ENCODE data around the gene ZNF43. TPM values are rescaled to one million over a fixed set of nuclear protein-coding genes. Genes with fewer than 3 reads are reported as not detected.
"Not testable (repeated sequence)": the region's sequence is repeated elsewhere in the genome, so short reads cannot be mapped to it uniquely, and the experiment has no call there.

The ZNF43 gene
- total RNA-seq, 2 experiments from 2014 or later = 21.4 to 31.0 TPM

DNA sequence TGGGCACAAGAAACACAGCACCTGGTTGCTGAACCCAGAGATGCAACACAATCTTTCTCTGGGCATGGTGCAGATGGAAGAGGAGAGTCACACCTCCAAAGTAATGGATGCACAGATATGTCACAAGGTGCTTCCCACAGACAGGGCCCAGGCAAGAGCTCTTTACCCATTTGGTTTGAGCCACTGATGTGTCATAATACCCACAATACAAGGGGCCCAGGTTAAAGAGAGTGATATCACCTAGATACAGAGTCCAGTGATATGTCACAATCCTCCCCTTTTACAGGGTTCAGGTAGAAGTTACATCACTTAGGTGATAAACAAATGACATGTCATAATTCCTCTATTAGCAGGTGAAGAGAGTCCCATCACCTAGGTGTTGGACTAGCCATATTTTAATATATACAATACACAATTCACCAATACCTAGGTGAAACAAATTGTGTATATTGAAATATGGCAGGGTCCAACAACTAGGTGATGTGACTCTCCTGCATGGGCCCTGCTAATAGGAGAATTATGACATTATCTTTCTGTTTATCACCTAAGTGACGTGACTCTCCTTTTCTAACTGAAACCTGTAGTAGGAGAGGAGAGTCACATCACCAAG is 5.6 kb upstream of the ZNF43 start:
- CTCF ChIA-PET = interaction anchor here (0.6 kb wide), 1 partner anchor 1951 kb away, joined by 6 read pairs; no protein-coding TSS in a partner anchor
- no peaks in the 10 kb centered on the region for H3K27me3 Mint-ChIP-seq
- H3K4me1 Mint-ChIP-seq = no peaks in the 10 kb centered on the region
- no peak overlapping the region for H3K4me3 Mint-ChIP-seq
- H3K27ac Mint-ChIP-seq = no peak overlapping the region
- peaks cover 37% of the 10 kb centered on the region for H3K9me3 Mint-ChIP-seq (ENCODE audit: low read depth)
- ATAC-seq = no peak
- peaks cover 84% of the 10 kb centered on the region for H3K36me3 Mint-ChIP-seq
- DNase-seq = no peak

DNA sequence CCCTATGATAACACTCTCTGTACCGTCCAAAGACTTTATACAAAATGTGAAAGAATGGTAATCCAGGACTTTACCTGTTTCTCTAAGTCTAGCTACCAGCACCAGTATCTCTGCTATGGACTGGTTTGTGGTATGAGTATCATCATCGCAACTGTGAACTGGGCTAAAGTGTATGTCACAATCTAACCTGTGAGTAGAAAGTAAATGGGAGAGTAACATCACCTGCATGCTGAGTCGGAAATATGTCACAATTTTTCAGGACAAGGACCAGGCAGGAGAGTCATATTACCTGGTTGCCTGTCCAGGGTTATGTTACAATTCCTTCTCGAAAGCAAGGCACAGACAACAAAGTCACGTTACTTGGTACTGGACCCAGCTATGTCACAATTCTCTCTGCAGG is 5.1 kb upstream of the ZNF43 start:
- Mint-ChIP-seq H3K27ac (no peak overlapping the region), H3K27me3 (no peaks in the 10 kb centered on the region), H3K36me3 (peaks cover 79% of the 10 kb centered on the region), H3K4me1 (peaks cover 2% of the 10 kb centered on the region), H3K4me3 (no peak overlapping the region), H3K9me3 (ENCODE audit: low read depth) (peaks cover 32% of the 10 kb centered on the region)
- no peak for DNase-seq
- CTCF ChIA-PET = interaction anchor here (0.6 kb wide), 1 partner anchor 1950 kb away, joined by 6 read pairs; no protein-coding TSS in a partner anchor
- ATAC-seq = no peak

DNA sequence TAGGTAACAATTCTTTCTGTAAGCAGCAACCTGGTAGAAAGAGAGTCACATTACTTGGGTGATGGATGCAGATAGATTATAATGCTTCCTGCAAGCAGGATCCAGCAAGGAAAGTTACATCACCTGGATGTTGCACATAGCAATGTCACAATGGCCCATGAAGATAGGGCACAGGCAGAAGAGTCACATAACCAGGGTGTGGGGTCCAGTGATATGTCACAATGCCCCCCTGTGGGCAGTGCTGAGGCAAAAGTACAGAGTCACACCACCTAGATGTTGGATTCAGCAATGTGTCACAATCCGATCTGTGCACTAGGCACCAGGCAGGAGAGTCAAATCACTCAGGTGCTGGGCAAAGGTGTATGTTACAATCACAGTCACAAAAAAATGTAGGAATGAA is 4.0 kb upstream of the ZNF43 start:
- Mint-ChIP-seq H3K27me3 (no peaks in the 10 kb centered on the region), H3K9me3 (ENCODE audit: low read depth) (peaks cover 22% of the 10 kb centered on the region), H3K27ac (no peak overlapping the region), H3K4me3 (no peak overlapping the region), H3K36me3 (peaks cover 71% of the 10 kb centered on the region), H3K4me1 (peaks cover 6% of the 10 kb centered on the region)
- DNase-seq (no peak), ATAC-seq (no peak)
- CTCF ChIA-PET = no interaction called here

DNA sequence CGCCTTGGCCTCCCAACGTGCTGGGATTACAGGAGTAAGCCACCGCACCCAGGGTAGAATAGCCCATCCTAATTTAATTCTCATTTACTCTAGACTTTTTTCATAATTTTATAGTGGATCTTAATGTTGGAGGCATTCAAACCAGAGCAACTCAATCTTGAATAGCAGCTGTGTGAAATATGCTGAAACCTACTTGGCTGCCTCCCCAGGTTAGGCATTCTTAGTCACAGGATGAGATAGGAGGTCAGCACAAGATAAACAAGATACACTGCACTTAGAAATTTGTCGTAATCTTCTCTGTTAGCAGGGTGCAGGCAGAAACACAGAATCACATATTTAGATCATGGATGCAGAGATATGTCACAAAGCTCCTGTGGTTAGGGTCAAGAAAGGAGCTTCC is 2.7 kb upstream of the ZNF43 start:
- DNase-seq = no peak
- Mint-ChIP-seq H3K36me3 (peaks cover 71% of the 10 kb centered on the region), H3K4me3 (no peak overlapping the region), H3K9me3 (ENCODE audit: low read depth) (peaks cover 22% of the 10 kb centered on the region), H3K27me3 (no peaks in the 10 kb centered on the region), H3K4me1 (peaks cover 10% of the 10 kb centered on the region), H3K27ac (no peak overlapping the region)
- CTCF ChIA-PET = interaction anchor here (1.4 kb wide), 1 partner anchor 13 kb away, joined by 7 read pairs; no protein-coding TSS in a partner anchor
- ATAC-seq = no peak

DNA sequence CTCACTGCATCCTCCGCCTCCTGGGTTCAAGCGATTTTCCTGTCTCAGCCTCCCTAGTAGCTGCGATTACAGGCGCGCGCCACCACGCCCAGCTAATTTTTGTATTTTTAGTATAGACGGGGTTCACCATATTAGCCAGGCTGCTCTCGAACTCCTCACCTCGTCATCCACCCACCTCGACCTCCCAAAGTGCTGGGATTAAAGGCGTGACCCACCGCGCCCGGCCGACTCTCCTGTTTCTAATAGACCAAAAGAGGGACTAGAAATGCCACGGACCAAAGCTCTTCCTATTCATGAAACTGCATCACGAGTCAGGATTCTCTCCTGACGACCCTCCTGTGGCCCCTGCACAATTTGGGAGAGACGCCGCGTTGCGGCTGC is 563 bp downstream of the ZNF43 start:
- peaks cover 19% of the 10 kb centered on the region for H3K4me1 Mint-ChIP-seq
- CTCF ChIA-PET = interaction anchor here (1.3 to 1.8 kb wide), 3 partner anchors 13 to 68 kb away, joined by 4 to 6 read pairs (median 4); partner anchors contain the start of gene ZNF100
- peaks cover 21% of the 10 kb centered on the region for H3K9me3 Mint-ChIP-seq (ENCODE audit: low read depth)
- peaks cover 67% of the 10 kb centered on the region for H3K36me3 Mint-ChIP-seq
- H3K27ac Mint-ChIP-seq = peak overlapping the region; percentile 100
- no peaks in the 10 kb centered on the region for H3K27me3 Mint-ChIP-seq
- ATAC-seq (no peak), DNase-seq (peak; percentile 41)
- peak overlapping the region; percentile 91 for H3K4me3 Mint-ChIP-seq

DNA sequence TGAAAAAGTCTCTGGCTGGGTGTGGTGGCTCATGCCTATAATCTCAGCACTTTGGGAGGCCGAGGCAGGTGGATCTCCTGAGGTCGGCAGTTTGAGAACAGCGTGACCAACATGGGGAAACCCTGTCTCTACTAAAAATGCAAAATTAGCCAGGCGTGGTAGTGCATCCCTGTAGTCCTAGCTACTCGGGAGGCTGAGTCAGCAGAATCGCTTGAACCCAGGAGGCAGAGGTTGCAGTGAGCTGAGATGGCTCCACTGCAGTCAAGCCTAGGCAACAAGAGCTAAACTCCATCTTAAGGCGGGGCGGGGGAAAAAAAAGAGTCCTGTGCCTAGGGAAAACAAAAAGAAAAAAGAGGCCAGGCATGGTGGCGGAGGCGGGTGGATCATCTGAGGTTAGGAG is 2.2 kb downstream of the ZNF43 start:
- Mint-ChIP-seq H3K36me3 (peaks cover 64% of the 10 kb centered on the region), H3K4me3 (no peak overlapping the region), H3K27ac (no peak overlapping the region), H3K9me3 (ENCODE audit: low read depth) (peaks cover 23% of the 10 kb centered on the region), H3K4me1 (peaks cover 19% of the 10 kb centered on the region), H3K27me3 (no peaks in the 10 kb centered on the region)
- DNase-seq (no peak), ATAC-seq (no peak)
- CTCF ChIA-PET = no interaction called here

DNA sequence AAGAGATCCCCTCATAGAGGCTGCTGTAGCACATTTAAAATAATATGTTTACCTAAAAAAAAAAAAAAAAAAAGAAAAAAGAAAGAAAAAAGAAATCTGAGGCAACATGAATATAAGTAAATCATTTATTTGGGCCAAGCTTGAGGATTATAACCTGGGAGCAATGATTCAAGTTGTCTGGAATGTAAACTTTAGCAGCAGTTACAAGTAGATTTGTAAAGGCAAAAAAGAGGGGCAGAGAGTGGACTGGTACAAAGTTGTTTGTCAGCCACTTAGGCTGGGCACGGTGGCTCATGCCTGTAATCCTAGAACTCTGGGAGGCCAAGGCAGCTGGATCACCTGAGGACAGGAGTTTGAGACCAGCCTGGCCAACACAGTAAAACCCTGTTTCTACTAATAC is 11.3 kb downstream of the ZNF43 start:
- Mint-ChIP-seq H3K4me1 (no peaks in the 10 kb centered on the region), H3K9me3 (ENCODE audit: low read depth) (peaks cover 22% of the 10 kb centered on the region), H3K27ac (no peak overlapping the region), H3K36me3 (peaks cover 66% of the 10 kb centered on the region), H3K27me3 (no peaks in the 10 kb centered on the region), H3K4me3 (no peak overlapping the region)
- ATAC-seq = no peak
- CTCF ChIA-PET = no interaction called here
- DNase-seq = no peak

DNA sequence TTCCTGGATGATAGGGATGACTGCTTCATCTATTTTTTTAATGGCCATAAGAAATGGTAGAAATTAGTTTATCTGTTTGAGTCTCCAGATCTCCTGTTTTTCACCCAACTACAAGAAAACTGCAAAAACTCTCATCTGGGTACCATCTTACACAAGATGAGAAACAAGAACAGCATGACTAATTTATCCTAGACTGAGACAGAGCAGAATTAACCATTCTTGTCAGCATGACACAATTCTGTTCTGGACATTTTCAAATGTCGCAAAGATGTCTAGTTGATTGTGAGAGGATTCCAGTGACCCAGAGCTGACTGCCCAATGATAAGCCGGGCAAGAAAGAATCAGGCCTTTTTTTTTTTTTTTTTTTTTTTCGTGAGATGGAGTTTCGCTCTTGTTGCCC is 12.8 kb downstream of the ZNF43 start:
- no peak for DNase-seq
- peaks cover 24% of the 10 kb centered on the region for H3K9me3 Mint-ChIP-seq (ENCODE audit: low read depth)
- no peaks in the 10 kb centered on the region for H3K4me1 Mint-ChIP-seq
- peaks cover 72% of the 10 kb centered on the region for H3K36me3 Mint-ChIP-seq
- CTCF ChIA-PET = no interaction called here
- H3K27me3 Mint-ChIP-seq = no peaks in the 10 kb centered on the region
- H3K27ac Mint-ChIP-seq = no peak overlapping the region
- ATAC-seq = no peak
- no peak overlapping the region for H3K4me3 Mint-ChIP-seq

DNA sequence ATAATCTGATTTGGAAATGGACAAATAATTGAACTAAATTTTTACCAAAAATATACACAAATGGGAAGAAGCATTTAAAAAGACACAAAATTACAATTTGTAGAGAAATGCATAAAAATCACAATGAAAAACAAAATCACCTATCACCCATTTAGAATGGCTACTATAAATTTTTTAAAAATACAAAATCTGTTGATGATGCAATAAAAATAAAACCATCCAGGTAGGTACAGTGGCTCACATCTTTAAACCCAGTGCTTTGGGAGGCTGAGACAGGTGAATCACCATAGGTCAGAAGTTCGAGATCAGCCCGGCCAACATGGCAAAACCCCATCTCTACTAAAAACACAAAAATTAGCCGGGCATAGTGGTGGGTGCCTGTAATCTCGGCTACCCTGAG is 23.5 kb downstream of the ZNF43 start:
- Mint-ChIP-seq H3K27ac (no peak overlapping the region), H3K9me3 (ENCODE audit: low read depth) (peaks cover 33% of the 10 kb centered on the region), H3K27me3 (no peaks in the 10 kb centered on the region), H3K36me3 (peaks cover 86% of the 10 kb centered on the region), H3K4me3 (no peak overlapping the region), H3K4me1 (no peaks in the 10 kb centered on the region)
- ATAC-seq (no peak), DNase-seq (no peak)
- CTCF ChIA-PET = no interaction called here

DNA sequence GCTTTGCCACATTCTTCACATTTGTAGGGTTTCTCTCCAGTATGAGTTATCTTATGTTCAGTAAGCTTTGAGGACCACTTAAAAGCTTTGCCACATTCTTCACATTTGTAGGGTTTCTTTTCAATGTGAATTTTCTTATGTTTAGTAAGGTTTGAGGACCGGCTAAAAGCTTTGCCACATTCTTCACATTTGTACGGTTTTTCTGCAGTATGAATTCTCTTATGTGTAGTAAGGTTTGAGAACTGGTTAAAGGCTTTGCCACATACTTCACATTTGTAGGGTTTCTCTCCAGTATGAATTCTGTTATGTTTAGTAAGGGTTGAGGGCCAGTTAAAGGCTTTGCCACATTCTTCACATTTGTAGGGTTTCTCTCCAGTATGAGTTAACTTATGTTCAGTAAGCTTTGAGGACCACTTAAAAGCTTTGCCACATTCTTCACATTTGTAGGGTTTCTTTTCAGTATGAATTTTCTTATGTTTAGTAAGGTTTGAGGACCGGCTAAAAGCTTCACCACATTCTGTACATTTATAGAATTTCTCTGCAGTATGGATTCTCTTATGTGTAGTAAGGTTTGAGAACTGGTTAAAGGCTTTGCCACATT is 27.5 kb downstream of the ZNF43 start:
- CTCF ChIA-PET, H3K27me3 Mint-ChIP-seq, H3K27ac Mint-ChIP-seq, H3K4me3 Mint-ChIP-seq, DNase-seq, H3K4me1 Mint-ChIP-seq, ATAC-seq: not testable (repeated sequence)
- peaks cover 31% of the 10 kb centered on the region for H3K9me3 Mint-ChIP-seq (ENCODE audit: low read depth)
- peaks cover 64% of the 10 kb centered on the region for H3K36me3 Mint-ChIP-seq

DNA sequence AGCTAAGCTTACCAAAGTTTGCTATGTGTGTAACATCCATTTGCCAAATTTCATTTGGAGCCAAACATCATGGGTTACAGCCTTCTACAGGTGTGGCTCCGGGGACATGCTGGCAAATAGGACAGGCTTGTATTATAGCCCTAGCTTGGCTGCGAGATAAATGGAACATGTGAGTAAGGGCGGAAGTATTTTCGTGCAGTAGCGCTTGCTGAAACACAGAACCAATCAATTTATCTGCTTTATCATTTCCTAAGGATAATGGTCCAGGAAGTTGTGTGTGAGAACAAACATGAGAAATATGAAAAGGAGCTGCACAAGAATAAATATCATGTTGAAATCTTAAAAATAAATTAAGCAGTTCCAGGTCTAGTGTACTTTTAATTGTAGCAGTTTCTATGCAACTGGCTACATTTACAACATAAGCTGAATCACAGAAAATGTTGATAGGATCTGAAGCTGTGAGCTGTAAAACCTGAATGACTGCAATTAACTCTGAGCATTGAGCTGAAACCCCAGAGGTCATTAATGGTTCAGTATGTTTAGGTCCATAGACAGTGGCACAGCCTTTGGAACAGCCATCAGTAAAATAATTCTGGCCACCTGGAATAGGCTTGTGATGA is 46.4 kb downstream of the ZNF43 start:
- Mint-ChIP-seq H3K27me3 (no peaks in the 10 kb centered on the region), H3K27ac (no peak overlapping the region), H3K4me3 (no peak overlapping the region), H3K9me3 (ENCODE audit: low read depth) (peaks cover 30% of the 10 kb centered on the region), H3K36me3 (peaks cover 3% of the 10 kb centered on the region), H3K4me1 (no peaks in the 10 kb centered on the region)
- ATAC-seq (no peak), DNase-seq (no peak)
- CTCF ChIA-PET = interaction anchor here (0.6 kb wide), 1 partner anchor 288 kb away, joined by 3 read pairs; no protein-coding TSS in a partner anchor

DNA sequence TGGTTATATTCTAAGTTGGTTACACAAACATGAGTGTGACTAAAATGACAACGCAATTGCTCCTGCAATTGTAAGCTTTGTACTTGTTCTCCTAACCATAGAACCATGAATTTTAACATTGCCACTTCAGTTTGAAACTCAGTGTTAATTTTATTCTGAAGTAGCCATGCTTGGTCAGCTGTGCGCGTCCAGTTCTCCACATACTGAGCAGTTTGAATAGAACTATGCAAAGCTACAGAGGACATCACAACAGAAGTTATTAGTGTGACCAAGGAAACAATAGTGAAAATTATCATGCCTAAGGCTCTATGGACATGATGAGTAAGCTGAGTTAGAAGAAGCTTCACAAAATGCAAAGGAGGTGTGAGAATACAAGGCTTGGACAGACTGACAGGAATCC is 49.0 kb downstream of the ZNF43 start:
- Mint-ChIP-seq H3K36me3 (peaks cover 5% of the 10 kb centered on the region), H3K9me3 (ENCODE audit: low read depth) (peaks cover 26% of the 10 kb centered on the region), H3K27me3 (no peaks in the 10 kb centered on the region), H3K4me1 (no peaks in the 10 kb centered on the region), H3K27ac (no peak overlapping the region), H3K4me3 (no peak overlapping the region)
- CTCF ChIA-PET = no interaction called here
- ATAC-seq (no peak), DNase-seq (no peak)

DNA sequence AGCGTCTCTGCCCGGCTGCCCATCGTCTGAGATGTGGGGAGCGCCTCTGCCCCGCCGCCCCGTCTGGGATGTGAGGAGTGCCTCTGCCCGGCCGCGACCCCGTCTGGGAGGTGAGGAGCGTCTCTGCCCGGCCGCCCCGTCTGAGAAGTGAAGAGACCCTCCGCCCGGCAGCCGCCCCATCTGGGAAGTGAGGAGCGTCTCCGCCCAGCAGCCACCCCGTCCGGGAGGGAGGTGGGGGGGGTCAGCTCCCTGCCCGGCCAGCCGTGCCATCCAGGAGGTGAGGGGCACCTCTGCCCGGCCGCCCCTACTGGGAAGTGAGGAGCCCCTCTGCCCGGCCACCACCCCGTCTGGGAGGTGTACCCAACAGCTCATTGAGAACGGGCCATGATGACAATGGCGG is 60.2 kb downstream of the ZNF43 start:
- H3K4me3 Mint-ChIP-seq; H3K9me3 Mint-ChIP-seq (ENCODE audit: low read depth); H3K27me3 Mint-ChIP-seq; CTCF ChIA-PET; H3K36me3 Mint-ChIP-seq; DNase-seq; H3K27ac Mint-ChIP-seq; ATAC-seq; H3K4me1 Mint-ChIP-seq: not testable (repeated sequence)

Data from activated CD8-positive, alpha-beta memory T cell treated with anti-CD3 and anti-CD28 coated beads, Interleukin-2, amount 10 ng/mL, durations not matched to agents 7 days and 5 days (primary cell).